Panc1 (cell line): ENCODE data around the gene FN1. TPM values are rescaled to one million over a fixed set of nuclear protein-coding genes. Genes with fewer than 3 reads are reported as not detected.

Experiments used
- ATAC-seq: fragments of 200-7000 bp; cut with Tn5 transposase; 2 replicates; pipeline ENCODE4 v1.9.1; 2020; ENCODE audit warnings: mild to moderate bottlenecking, moderate library complexity
- BruUV-seq: library from RNA; stranded (reverse); fragments of 400-500 nt; replicated peaks from 2 replicates; lab custom pipeline; 2021; lab: Mats Ljungman, UMichigan
- CTCF ChIA-PET: fragments of 300-600 bp; sonication (Branson Sonifier 250); formaldehyde crosslinking; loops from one replicate; lab custom pipeline; 2022; ENCODE audit warnings: antibody characterized with exemption; lab: Charles Lee
- POLR2A ChIA-PET: fragments of 300-600 bp; sonication (Branson Sonifier 250); formaldehyde crosslinking; loops from one replicate; lab custom pipeline; 2022; ENCODE audit warnings: antibody characterized with exemption; lab: Charles Lee
- DNase-seq: peaks from one replicate; pipeline ENCODE4 v3.0.0-alpha.2; 2010; ENCODE audit warnings: low read depth, low spot score
- H3K27ac ChIP-seq: 2 replicates; pipeline ENCODE4 v1.5.1; 2011; ENCODE audit warnings: mild to moderate bottlenecking, low read length, inconsistent platforms
- H3K27me3 ChIP-seq: fragments of 200-500 bp; sonication (Bioruptor generic); 2 replicates; pipeline ENCODE4 v1.6.0; 2014; ENCODE audit warnings: low read length, inconsistent platforms; ENCODE audit not compliant: control insufficient read depth, insufficient read depth
- H3K36me3 ChIP-seq: fragments of 200-500 bp; sonication (Bioruptor generic); 2 replicates; pipeline ENCODE4 v1.5.1; 2014; ENCODE audit warnings: inconsistent platforms, mild to moderate bottlenecking, low read length, moderate library complexity; ENCODE audit not compliant: control insufficient read depth, insufficient read depth
- H3K4me1 ChIP-seq: 2 replicates; pipeline ENCODE4 v1.5.1; 2011; ENCODE audit warnings: inconsistent platforms, mild to moderate bottlenecking, low read length, moderate library complexity; ENCODE audit not compliant: control insufficient read depth, insufficient read depth
- H3K4me3 ChIP-seq, 2 experiments: 2 replicates each; pipeline ENCODE4 v1.5.1; 2011 to 2012; ENCODE audit warnings: low read depth in 2 of 2, low read length in 2 of 2, mild to moderate bottlenecking in 2 of 2, inconsistent platforms in 1 of 2, moderate library complexity in 1 of 2
- H3K9me3 ChIP-seq: fragments of 200-500 bp; sonication (Bioruptor generic); 2 replicates; pipeline ENCODE4 v1.5.1; 2014; ENCODE audit warnings: low read depth, mild to moderate bottlenecking, inconsistent platforms, low read length, moderate library complexity; ENCODE audit not compliant: control insufficient read depth, insufficient read depth
- CTCF ChIP-seq: fragments of 450-650 bp; IDR thresholded peaks from 2 replicates; pipeline ENCODE4 v1.5.1; 2017; ENCODE audit warnings: mild to moderate bottlenecking
- POLR2AphosphoS5 ChIP-seq: IDR thresholded peaks from 2 replicates; pipeline ENCODE4 v1.6.1; 2012; ENCODE audit warnings: mild to moderate bottlenecking, low read depth, low read length, moderate library complexity
- REST ChIP-seq, 2 experiments: IDR thresholded peaks; 2 replicates each; pipeline ENCODE4 v1.6.1; 2011 to 2012; ENCODE audit warnings: low read depth in 2 of 2, control low read depth in 1 of 2, low read length in 1 of 2, mild to moderate bottlenecking in 1 of 2, moderate library complexity in 1 of 2; ENCODE audit not compliant: insufficient read depth in 1 of 2
- SIN3A ChIP-seq: IDR thresholded peaks from 2 replicates; pipeline ENCODE4 v1.6.1; 2012; ENCODE audit warnings: low read depth, mild to moderate bottlenecking, low read length, moderate library complexity, borderline replicate concordance; ENCODE audit not compliant: insufficient read depth
- TCF7L2 ChIP-seq: IDR thresholded peaks from 2 replicates; pipeline ENCODE4 v1.6.1; 2011; ENCODE audit warnings: mild to moderate bottlenecking, low read depth, low read length, inconsistent platforms
- in situ Hi-C: cut with HindIII; loops from 2 replicates; pipeline ENCODE4 v1.10.0; 2016; ENCODE audit warnings: low sequenced_read_pairs, low pct_unique_long_range_greater_than_20kb
- intact Hi-C: fragments of 100-400 bp; cut with micrococcal nuclease; formaldehyde crosslinking; loops from one replicate; pipeline ENCODE4 v1.10.0; 2022; ENCODE audit not compliant: unreplicated experiment
- total RNA-seq: library from RNA; stranded (reverse); gene quantifications from one replicate; pipeline ENCODE4 v1.2.1, GENCODE V29; 2021; ENCODE audit not compliant: unreplicated experiment

FN1 gene
- total RNA-seq, 1 experiment from 2014 or later: 4.2 TPM

GRCh38 chr2:215365184-215365658 is 70.6 kb downstream of the FN1 start:
- no peak for ATAC-seq
- no TSS peak for BruUV-seq
- H3K9me3 ChIP-seq: no peaks in the 10 kb centered on the region
- ChIA-PET POLR2A (no interaction called here), CTCF (no interaction called here)
- H3K27me3 ChIP-seq: no peaks in the 10 kb centered on the region
- DNase-seq: no peak
- H3K4me1 ChIP-seq: no peaks in the 10 kb centered on the region
- TF ChIP-seq SIN3A: no peak
- no peak for TF ChIP-seq CTCF
- no peak for TF ChIP-seq REST (IDR thresholded peaks at IDR 0.05; ENCODE audit: insufficient read depth in 1 of 2, low read depth in 2 of 2, low read length in 1 of 2)
- TF ChIP-seq POLR2AphosphoS5: no peak
- no peak for TF ChIP-seq TCF7L2
- no peak overlapping the region for H3K27ac ChIP-seq
- no peak overlapping the region for H3K4me3 ChIP-seq
- intact Hi-C loops (no loop called here), in situ Hi-C loops (no loop called here)
- H3K36me3 ChIP-seq: no peaks in the 10 kb centered on the region

- H3K4me1 ChIP-seq: no peaks in the 10 kb centered on the region
- H3K27me3 ChIP-seq: no peaks in the 10 kb centered on the region
- ATAC-seq: no peak
- in situ Hi-C loops (no loop called here), intact Hi-C loops (no loop called here)
- ChIA-PET POLR2A (no interaction called here), CTCF (no interaction called here)
- H3K9me3 ChIP-seq: no peaks in the 10 kb centered on the region
- TF ChIP-seq POLR2AphosphoS5 (no peak), TCF7L2 (no peak)
- DNase-seq: no peak
- no TSS peak for BruUV-seq
- H3K27ac ChIP-seq: no peak overlapping the region
- H3K36me3 ChIP-seq: no peaks in the 10 kb centered on the region
- H3K4me3 ChIP-seq: no peak overlapping the region
Observed at GRCh38 chr2:215364157-215365155, 71.4 kb downstream of the FN1 start.
